Kidney tubule cell (primary cell): ENCODE measurements around the gene SSH2.
A peak's percentile ranks its signal among the peaks of the same experiment; 100 is the strongest.
"Not testable (repeated sequence)": the region's sequence is repeated elsewhere in the genome, so short reads cannot be mapped to it uniquely, and the experiment has no call there.

Experiments used
- DNase-seq: peaks from one replicate; pipeline ENCODE4 v3.0.0-alpha.2; 2018; ENCODE audit warnings: low spot score

Gene SSH2

GRCh38 chr17:29664743-29665480, 265.1 kb downstream of the SSH2 start:
- DNase-seq = no peak

GRCh38 chr17:29663155-29663554, 266.9 kb downstream of the SSH2 start:
- DNase-seq = no peak

GRCh38 chr17:29661213-29661612, 268.8 kb downstream of the SSH2 start:
- DNase-seq = no peak

- no peak for DNase-seq
These were observed 270.9 kb downstream of the SSH2 start for GRCh38 chr17:29659155-29659554.

- no peak for DNase-seq
These were observed 274.7 kb downstream of the SSH2 start for GRCh38 chr17:29655323-29655722.

- DNase-seq = no peak
These were observed 275.9 kb downstream of the SSH2 start for GRCh38 chr17:29653995-29654714.

- DNase-seq = no peak
These were observed 277.1 kb downstream of the SSH2 start for GRCh38 chr17:29652976-29653375.

GRCh38 chr17:29651913-29652312, 278.1 kb downstream of the SSH2 start:
- not testable (repeated sequence) for DNase-seq

GRCh38 chr17:29650396-29650795, 279.6 kb downstream of the SSH2 start:
- no peak for DNase-seq

GRCh38 chr17:29649359-29649758, 280.7 kb downstream of the SSH2 start:
- DNase-seq = no peak

- no peak for DNase-seq
These were observed 282.0 kb downstream of the SSH2 start for GRCh38 chr17:29648005-29648404.

- no peak for DNase-seq
These were observed 284.4 kb downstream of the SSH2 start for GRCh38 chr17:29645515-29646051.

GRCh38 chr17:29643817-29644160, 286.2 kb downstream of the SSH2 start:
- no peak for DNase-seq

- DNase-seq = no peak
These were observed 287.8 kb downstream of the SSH2 start for GRCh38 chr17:29642171-29642611.

GRCh38 chr17:29640981-29641642, 288.9 kb downstream of the SSH2 start:
- no peak for DNase-seq

GRCh38 chr17:29640413-29640812, 289.6 kb downstream of the SSH2 start:
- DNase-seq = peak; percentile 46

GRCh38 chr17:29633886-29634285, 296.1 kb downstream of the SSH2 start:
- no peak for DNase-seq

- no peak for DNase-seq
These were observed 299.3 kb downstream of the SSH2 start for GRCh38 chr17:29630630-29631193.

GRCh38 chr17:29629839-29630238, 300.2 kb downstream of the SSH2 start:
- DNase-seq = no peak

- no peak for DNase-seq
These were observed 301.4 kb downstream of the SSH2 start for GRCh38 chr17:29628644-29629043.

- no peak for DNase-seq
These were observed 302.1 kb downstream of the SSH2 start for GRCh38 chr17:29627951-29628350.

GRCh38 chr17:29625037-29625750, 304.8 kb downstream of the SSH2 start:
- DNase-seq = no peak
